ENCODE data around the gene SLC5A3.
A peak's percentile ranks its signal among the peaks of the same experiment; 100 is the strongest.

The SLC5A3 gene

GRCh38 chr21:34113842-34114241, 40.5 kb downstream of the SLC5A3 start:
- H3K27me3 Mint-ChIP-seq, result no peaks in the 10 kb centered on the region
- H3K4me1 Mint-ChIP-seq, result peaks cover 71% of the 10 kb centered on the region
- H3K4me3 Mint-ChIP-seq, result no peak overlapping the region
- ATAC-seq (replicated peaks; ENCODE audit: extremely low read depth, poor library complexity, severe bottlenecking) (no peak), DNase-seq (ENCODE audit: low spot score in 2 of 2) (no peak)
- no peaks in the 10 kb centered on the region for H3K9me3 Mint-ChIP-seq
- no peak overlapping the region for H3K27ac Mint-ChIP-seq (ENCODE audit: low read depth)
- H3K36me3 Mint-ChIP-seq (ENCODE audit: insufficient read depth), result peaks cover 5% of the 10 kb centered on the region

- DNase-seq (ENCODE audit: low spot score in 2 of 2) (no peak), ATAC-seq (replicated peaks; ENCODE audit: extremely low read depth, poor library complexity, severe bottlenecking) (no peak)
- Mint-ChIP-seq H3K9me3 (no peaks in the 10 kb centered on the region), H3K27ac (ENCODE audit: low read depth) (no peak overlapping the region), H3K36me3 (ENCODE audit: insufficient read depth) (peaks cover 5% of the 10 kb centered on the region), H3K27me3 (no peaks in the 10 kb centered on the region), H3K4me3 (no peak overlapping the region), H3K4me1 (peaks cover 70% of the 10 kb centered on the region)
These were observed 41.8 kb downstream of the SLC5A3 start for GRCh38 chr21:34115160-34115559.

- Mint-ChIP-seq H3K9me3 (no peaks in the 10 kb centered on the region), H3K4me3 (no peak overlapping the region), H3K36me3 (ENCODE audit: insufficient read depth) (peaks cover 5% of the 10 kb centered on the region), H3K27me3 (no peaks in the 10 kb centered on the region), H3K4me1 (peaks cover 71% of the 10 kb centered on the region), H3K27ac (ENCODE audit: low read depth) (peak overlapping the region; percentile 33)
- DNase-seq (ENCODE audit: low spot score in 2 of 2) (no peak), ATAC-seq (replicated peaks; ENCODE audit: extremely low read depth, poor library complexity, severe bottlenecking) (no peak)
These were observed 43.2 kb downstream of the SLC5A3 start for GRCh38 chr21:34116569-34116968.

GRCh38 chr21:34120867-34121266, 47.5 kb downstream of the SLC5A3 start:
- H3K27ac Mint-ChIP-seq (ENCODE audit: low read depth), result no peak overlapping the region
- H3K4me3 Mint-ChIP-seq, result no peak overlapping the region
- H3K27me3 Mint-ChIP-seq, result no peaks in the 10 kb centered on the region
- DNase-seq (ENCODE audit: low spot score in 2 of 2), result no peak
- ATAC-seq (replicated peaks; ENCODE audit: extremely low read depth, poor library complexity, severe bottlenecking), result no peak
- no peaks in the 10 kb centered on the region for H3K9me3 Mint-ChIP-seq
- peaks cover 62% of the 10 kb centered on the region for H3K4me1 Mint-ChIP-seq
- H3K36me3 Mint-ChIP-seq (ENCODE audit: insufficient read depth), result peaks cover 9% of the 10 kb centered on the region

- peaks cover 11% of the 10 kb centered on the region for H3K36me3 Mint-ChIP-seq (ENCODE audit: insufficient read depth)
- H3K4me3 Mint-ChIP-seq, result no peak overlapping the region
- no peaks in the 10 kb centered on the region for H3K27me3 Mint-ChIP-seq
- no peaks in the 10 kb centered on the region for H3K9me3 Mint-ChIP-seq
- peaks cover 52% of the 10 kb centered on the region for H3K4me1 Mint-ChIP-seq
- ATAC-seq (replicated peaks; ENCODE audit: extremely low read depth, poor library complexity, severe bottlenecking) (no peak), DNase-seq (ENCODE audit: low spot score in 2 of 2) (no peak)
- no peak overlapping the region for H3K27ac Mint-ChIP-seq (ENCODE audit: low read depth)
These were observed 48.7 kb downstream of the SLC5A3 start for GRCh38 chr21:34122047-34122446.

All from central memory CD8-positive, alpha-beta T cell (primary cell).